Esophagus muscularis mucosa (tissue), 4 donors: ENCODE data around the gene B4GALT6. TPM values are rescaled to one million over a fixed set of nuclear protein-coding genes. Genes with fewer than 3 reads are reported as not detected.

ENCODE experiments used
- DNase-seq: peaks from one replicate; pipeline ENCODE4 v3.0.0-alpha.2; 2017; ENCODE audit errors: extremely low spot score
- H3K27ac ChIP-seq, 4 donors: fragments of 200-600 bp; sonication (generic); replicated peaks in 1 of 4; 1 replicate in 3 of 4; 2 replicates in 1 of 4; pipeline ENCODE4 v1.5.1; 2016 to 2019; ENCODE audit warnings: mild to moderate bottlenecking in 1 of 4
- H3K27me3 ChIP-seq, 4 donors: fragments of 200-600 bp; sonication (generic); one replicate each; pipeline versions ENCODE4 v1.5.1 to v1.6.0; 2016 to 2019
- H3K36me3 ChIP-seq, 4 donors: fragments of 200-600 bp; sonication (generic); one replicate each; pipeline ENCODE4 v1.5.1; 2016 to 2019
- H3K4me1 ChIP-seq, 4 donors: fragments of 200-600 bp; sonication (generic); one replicate each; pipeline ENCODE4 v1.5.1; 2016 to 2019
- H3K4me3 ChIP-seq, 4 donors: fragments of 200-600 bp; sonication (generic); 1 replicate in 2 of 4; 2 replicates in 2 of 4; pipeline ENCODE4 v1.5.1; 2016 to 2019; ENCODE audit warnings: mild to moderate bottlenecking in 4 of 4, moderate library complexity in 1 of 4
- H3K9me3 ChIP-seq, 4 donors: fragments of 200-600 bp; sonication (generic); 1 replicate in 3 of 4; 2 replicates in 1 of 4; pipeline ENCODE4 v1.5.1; 2016 to 2019
- CTCF ChIP-seq, 3 experiments: fragments of 200-600 bp in 2 of 3; fragments of 450-650 bp in 1 of 3; sonication (generic) in 2 of 3; IDR thresholded peaks; one replicate each; pipeline ENCODE4 v1.5.1; 2017 to 2019; ENCODE audit warnings: antibody characterized with exemption in 3 of 3, mild to moderate bottlenecking in 2 of 3, moderate library complexity in 1 of 3
- EP300 ChIP-seq: sonication (generic); formaldehyde crosslinking; IDR thresholded peaks from one replicate; pipeline ENCODE4 v1.6.1; 2017; ENCODE audit warnings: antibody characterized with exemption
- POLR2A ChIP-seq: fragments of 450-650 bp; IDR thresholded peaks from one replicate; pipeline ENCODE4 v1.6.1; 2017; ENCODE audit warnings: antibody characterized with exemption, moderate library complexity, mild to moderate bottlenecking, low read depth
- POLR2AphosphoS5 ChIP-seq, 2 donors: sonication (generic); formaldehyde crosslinking; IDR thresholded peaks; one replicate each; pipeline ENCODE4 v1.6.1; 2017; ENCODE audit warnings: antibody characterized with exemption in 2 of 2
- WGBS: methylation state at CpG from one replicate; pipeline ENCODE4 v1.1.5; 2018; 5-methylcytosine and 5-hydroxymethylcytosine counted together
- intact Hi-C: fragments of 100-400 bp; cut with DNase I; formaldehyde crosslinking; loops from one replicate; pipeline ENCODE4 v1.15.1; 2023
- total RNA-seq, 4 donors: library from RNA; depleted of rRNA; stranded (reverse); fragments of >200 nt; gene quantifications; one replicate each; pipeline versions ENCODE4 v1.1.0 to v1.2.1, GENCODE V29; 2016

B4GALT6 gene
- total RNA-seq, 4 donors from 2014 or later, result 4.5 to 12.0 (median 8.0) TPM

DNA sequence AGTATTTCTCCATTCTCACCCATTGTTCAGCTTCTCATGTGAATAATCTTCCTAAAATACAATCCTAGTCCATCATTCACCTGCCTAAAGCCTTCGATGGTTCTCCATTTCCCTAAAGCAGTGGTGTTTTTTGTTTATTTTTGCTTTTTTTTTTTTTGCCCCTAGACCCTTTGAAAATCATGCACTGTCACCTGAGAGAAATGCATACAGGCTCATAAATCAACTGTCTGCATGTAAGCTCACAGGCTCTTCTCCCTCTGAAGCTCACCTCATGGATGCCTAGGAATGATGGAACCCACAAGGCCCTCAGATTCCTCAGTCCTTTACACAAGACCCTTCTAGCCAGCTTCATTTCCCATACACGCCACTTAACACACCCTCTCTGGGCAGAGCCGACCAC is 31.5 kb downstream of the B4GALT6 start:
- no peak for TF ChIP-seq POLR2AphosphoS5 (IDR thresholded peaks at IDR 0.05)
- TF ChIP-seq CTCF (IDR thresholded peaks at IDR 0.05), result no peak
- no peak for TF ChIP-seq EP300
- TF ChIP-seq POLR2A, result no peak
- intact Hi-C loops, result no loop called here
- Histone ChIP-seq H3K27ac (no peak overlapping the region), H3K36me3 (no peaks in the 10 kb centered on the region), H3K4me3 (no peak overlapping the region), H3K27me3 (no peaks in the 10 kb centered on the region), H3K9me3 (no peaks in the 10 kb centered on the region), H3K4me1 (peaks cover 0 to 22% (median 13%) of the 10 kb centered on the region in 4 donors)
- 92% methylated on average over 3 of the region's 3 CpGs for WGBS
- DNase-seq, result no peak

DNA sequence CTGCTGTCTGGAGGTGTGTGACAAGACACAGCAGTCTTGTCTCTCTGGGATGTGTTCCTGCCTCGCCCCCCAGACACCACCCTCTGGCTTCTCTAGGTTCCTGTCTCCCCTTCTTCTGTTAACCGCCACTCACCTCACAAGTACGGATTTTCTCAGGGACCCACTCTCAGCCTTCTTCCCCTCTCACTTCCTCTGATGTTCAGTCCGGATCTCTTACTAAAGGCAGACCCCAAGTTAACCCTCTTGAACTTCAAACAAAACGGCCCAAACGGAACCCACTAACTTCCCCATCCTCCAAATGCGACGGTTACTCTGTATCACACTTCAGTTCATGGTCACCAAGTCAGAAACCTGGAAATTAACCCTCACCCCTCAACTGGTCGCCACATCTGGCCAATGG is 32.0 kb downstream of the B4GALT6 start:
- no peaks in the 10 kb centered on the region for H3K9me3 ChIP-seq
- no peak overlapping the region for H3K4me3 ChIP-seq
- intact Hi-C loops, result no loop called here
- H3K36me3 ChIP-seq, result no peaks in the 10 kb centered on the region
- peaks cover 0 to 28% (median 15%) of the 10 kb centered on the region in 4 donors for H3K4me1 ChIP-seq
- no peaks in the 10 kb centered on the region for H3K27me3 ChIP-seq
- H3K27ac ChIP-seq, result no peak overlapping the region
- DNase-seq, result no peak
- 76% methylated on average over 9 of the region's 9 CpGs for WGBS
- TF ChIP-seq POLR2A (no peak), CTCF (IDR thresholded peaks at IDR 0.05) (no peak), POLR2AphosphoS5 (IDR thresholded peaks at IDR 0.05) (no peak), EP300 (no peak)

DNA sequence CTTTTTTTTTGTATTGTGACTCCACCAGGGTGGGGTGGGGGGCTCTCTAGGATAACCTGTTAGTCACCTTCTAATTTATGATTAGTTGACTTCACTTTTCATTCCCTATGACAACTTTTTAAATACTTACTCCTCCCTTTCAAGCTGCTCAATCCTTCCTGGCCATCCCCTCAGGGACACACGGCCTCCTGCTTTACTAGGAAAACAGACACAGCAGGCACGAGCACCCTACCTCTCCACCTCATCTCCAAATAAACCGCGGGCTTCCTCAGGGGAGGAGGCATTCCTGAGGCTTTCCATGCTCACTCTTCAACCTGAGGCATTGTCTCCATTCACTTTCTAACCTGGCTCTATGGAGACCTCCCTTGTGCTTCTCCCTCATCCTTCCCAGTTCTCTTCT is 33.0 kb downstream of the B4GALT6 start:
- no peak for DNase-seq
- Histone ChIP-seq H3K36me3 (no peaks in the 10 kb centered on the region), H3K27me3 (no peaks in the 10 kb centered on the region), H3K27ac (no peak overlapping the region), H3K4me1 (peaks cover 0 to 37% (median 25%) of the 10 kb centered on the region in 4 donors), H3K4me3 (no peak overlapping the region), H3K9me3 (no peaks in the 10 kb centered on the region)
- intact Hi-C loops, result no loop called here
- 91% methylated on average over 4 of the region's 4 CpGs for WGBS
- TF ChIP-seq POLR2A (no peak), CTCF (IDR thresholded peaks at IDR 0.05) (no peak), EP300 (no peak)

- WGBS, result 56% methylated on average over 4 of the region's 4 CpGs
- intact Hi-C loops, result no loop called here
- no peak for DNase-seq
- H3K4me3 ChIP-seq, result no peak overlapping the region
- no peaks in the 10 kb centered on the region for H3K27me3 ChIP-seq
- no peak for TF ChIP-seq POLR2A
- no peak for TF ChIP-seq EP300
- no peak for TF ChIP-seq POLR2AphosphoS5 (IDR thresholded peaks at IDR 0.05)
- no peak for TF ChIP-seq CTCF (IDR thresholded peaks at IDR 0.05)
- H3K4me1 ChIP-seq, result peaks cover 0 to 40% (median 34%) of the 10 kb centered on the region in 4 donors
- H3K27ac ChIP-seq, result no peak overlapping the region
- H3K36me3 ChIP-seq, result no peaks in the 10 kb centered on the region
- no peaks in the 10 kb centered on the region for H3K9me3 ChIP-seq
These were observed 34.2 kb downstream of the B4GALT6 start for GRCh38 chr18:31649978-31650719.

DNA sequence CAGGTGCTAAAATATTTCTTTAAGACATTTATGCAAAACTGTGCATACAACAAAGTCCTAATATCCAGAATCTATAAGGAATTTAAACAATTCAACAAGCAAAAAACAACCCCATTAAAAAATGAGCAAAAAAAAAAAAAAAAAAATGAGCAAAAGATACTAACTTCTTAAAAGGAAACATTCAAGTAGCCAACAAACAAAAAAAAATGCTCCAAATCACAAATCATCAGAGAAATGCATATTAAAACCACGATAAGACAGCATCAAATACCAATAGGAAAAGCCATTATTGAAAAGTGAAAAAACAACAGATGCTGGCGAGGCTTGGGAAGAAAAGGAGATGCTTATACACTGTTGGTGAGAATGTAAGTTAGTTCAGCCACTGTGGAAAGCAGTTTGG is 34.9 kb downstream of the B4GALT6 start:
- intact Hi-C loops, result no loop called here

More for the DNA sequence above, 34.9 kb downstream of the B4GALT6 start:
- TF ChIP-seq CTCF (IDR thresholded peaks at IDR 0.05) (no peak), POLR2AphosphoS5 (IDR thresholded peaks at IDR 0.05) (no peak), POLR2A (no peak), EP300 (no peak)
- 88% methylated on average over 2 of the region's 2 CpGs for WGBS
- no peaks in the 10 kb centered on the region for H3K9me3 ChIP-seq
- no peaks in the 10 kb centered on the region for H3K36me3 ChIP-seq
- H3K4me3 ChIP-seq, result no peak overlapping the region
- H3K4me1 ChIP-seq, result peaks cover 0 to 45% (median 41%) of the 10 kb centered on the region in 4 donors
- H3K27me3 ChIP-seq, result no peaks in the 10 kb centered on the region
- H3K27ac ChIP-seq, result no peak overlapping the region
- DNase-seq, result no peak
